ENCODE results near the gene CBLC. TPM values are rescaled to one million over a fixed set of nuclear protein-coding genes. Genes with fewer than 3 reads are reported as not detected.

CBLC gene, protein sequence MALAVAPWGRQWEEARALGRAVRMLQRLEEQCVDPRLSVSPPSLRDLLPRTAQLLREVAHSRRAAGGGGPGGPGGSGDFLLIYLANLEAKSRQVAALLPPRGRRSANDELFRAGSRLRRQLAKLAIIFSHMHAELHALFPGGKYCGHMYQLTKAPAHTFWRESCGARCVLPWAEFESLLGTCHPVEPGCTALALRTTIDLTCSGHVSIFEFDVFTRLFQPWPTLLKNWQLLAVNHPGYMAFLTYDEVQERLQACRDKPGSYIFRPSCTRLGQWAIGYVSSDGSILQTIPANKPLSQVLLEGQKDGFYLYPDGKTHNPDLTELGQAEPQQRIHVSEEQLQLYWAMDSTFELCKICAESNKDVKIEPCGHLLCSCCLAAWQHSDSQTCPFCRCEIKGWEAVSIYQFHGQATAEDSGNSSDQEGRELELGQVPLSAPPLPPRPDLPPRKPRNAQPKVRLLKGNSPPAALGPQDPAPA
- total RNA-seq (2012; rRNA removed) = not detected in 2 replicates
- polyA plus RNA-seq (2012; rRNA removed) = not detected in 2 replicates
- 0.02 TPM in 1 of 2 replicates, not detected in the other for polyA plus RNA-seq (2012; cell fraction: cytosol; rRNA removed)
- 0.12 TPM in 1 of 2 replicates, not detected in the other for polyA plus RNA-seq (2012; cell fraction: nucleus; rRNA removed; ENCODE audit: low replicate concordance)
- percentile 10 among the genes with signal in this experiment for Bru-seq, nascent RNA
- percentile 13 among the genes with signal in this experiment for BruChase-seq, experiment 1, labeled RNA remaining after a 6-hour chase
- percentile 11 among the genes with signal in this experiment for BruChase-seq, experiment 2, labeled RNA remaining after a 2-hour chase
- long read RNA-seq = 0 reads

DNA sequence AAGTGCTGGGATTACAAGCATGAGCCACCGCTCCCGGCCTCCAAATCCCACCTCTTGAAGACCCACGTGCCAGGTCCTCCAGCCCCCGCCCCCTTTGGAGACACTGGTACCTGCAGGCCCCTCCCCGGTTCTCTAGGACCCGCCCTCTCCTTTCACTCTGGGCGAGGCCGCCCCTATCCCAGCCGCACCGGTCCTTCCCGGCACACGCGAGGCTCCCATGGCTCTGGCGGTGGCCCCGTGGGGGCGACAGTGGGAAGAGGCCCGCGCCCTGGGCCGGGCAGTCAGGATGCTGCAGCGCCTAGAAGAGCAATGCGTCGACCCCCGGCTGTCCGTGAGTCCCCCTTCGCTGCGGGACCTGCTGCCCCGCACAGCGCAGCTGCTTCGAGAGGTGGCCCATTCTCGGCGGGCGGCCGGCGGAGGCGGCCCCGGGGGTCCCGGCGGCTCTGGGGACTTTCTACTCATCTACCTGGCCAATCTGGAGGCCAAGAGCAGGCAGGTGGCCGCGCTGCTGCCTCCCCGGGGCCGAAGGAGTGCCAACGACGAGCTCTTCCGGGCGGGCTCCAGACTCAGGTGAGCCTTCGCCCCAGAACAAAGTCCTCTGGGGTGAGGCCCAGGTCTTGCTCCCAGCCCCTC lies at the start of gene CBLC:
Gene CBLC, plus strand, starts transcription at position 176 of the 633 bp plus-strand sequence. Its CDS starts 42 bp downstream, at position 218.
- dilution Hi-C loops (cut with HindIII; ENCODE audit: low sequenced_read_pairs, unreplicated experiment) = no loop called here

More for the DNA sequence above, at the start of gene CBLC:
- Histone ChIP-seq H3K27me3 (ENCODE audit: control insufficient read depth, insufficient read depth, low read length) (no peaks in the 10 kb centered on the region), H2AK5ac (ENCODE audit: low read depth, low read length) (peak within 1 kb of the TSS; percentile 94), H2AK9ac (replicated peaks; ENCODE audit: low read depth, low read length, poor library complexity) (no peak within 1 kb of the TSS), H3K4me1 (ENCODE audit: control insufficient read depth, insufficient read depth, low read length) (peaks cover 12% of the 10 kb centered on the region), H3K9me1 (ENCODE audit: insufficient read depth, low read length) (peaks cover 15% of the 10 kb centered on the region), H3K79me1 (ENCODE audit: low read depth in 1 of 2, low read length in 2 of 2) (no peaks in the 10 kb centered on the region; a peak in 1 of 4 replicates), H3K9me3 (ENCODE audit: control insufficient read depth, insufficient read depth, low read length) (no peaks in the 10 kb centered on the region), H2BK15ac (ENCODE audit: low read depth, low read length) (peak within 1 kb of the TSS; percentile 92; the same call in 2 of the 3 replicates), H4K20me1 (ENCODE audit: insufficient read depth, low read length) (no peaks in the 10 kb centered on the region), H3K56ac (ENCODE audit: extremely low read depth, insufficient read depth, low read length) (no peak within 1 kb of the TSS), H3K4me2 (ENCODE audit: low read depth, low read length) (no peak within 1 kb of the TSS), H3K36me3 (ENCODE audit: control insufficient read depth, insufficient read depth, low read length) (no peaks in the 10 kb centered on the region), H4K5ac (ENCODE audit: low read depth, low read length) (no peak within 1 kb of the TSS), H2BK5ac (ENCODE audit: low read depth, low read length, poor library complexity, severe bottlenecking) (no peak within 1 kb of the TSS), H2BK20ac (ENCODE audit: low read depth, low read length) (peak within 1 kb of the TSS; percentile 75), H3K4ac (ENCODE audit: low read depth, low read length) (peak within 1 kb of the TSS; percentile 88), H4K8ac (ENCODE audit: low read depth in 2 of 2, low read length in 2 of 2) (no peak within 1 kb of the TSS), H3K27ac (ENCODE audit: insufficient read depth, low read length) (no peak within 1 kb of the TSS; the same call in 1 of the 2 replicates), H3K4me3 (ENCODE audit: insufficient read depth, low read depth, low read length) (no peak within 1 kb of the TSS), H3K14ac (replicated peaks; ENCODE audit: low read depth, low read length) (no peak within 1 kb of the TSS; the same call in 1 of the 2 replicates), H3K9ac (ENCODE audit: low read depth, low read length) (no peak within 1 kb of the TSS), H4K91ac (ENCODE audit: insufficient read depth, low read depth, low read length) (peak within 1 kb of the TSS; percentile 68), H2BK120ac (ENCODE audit: low read depth, low read length) (peak within 1 kb of the TSS; percentile 86), H3K18ac (ENCODE audit: low read depth, low read length) (no peak within 1 kb of the TSS), H2AFZ (replicated peaks; ENCODE audit: low read length, poor library complexity) (peak within 1 kb of the TSS; percentile 34), H3K23ac (ENCODE audit: low read depth, low read length) (no peak within 1 kb of the TSS)
- TF ChIP-seq FOS (IDR thresholded peaks at IDR 0.05; ENCODE audit: low read depth, low read length) (no peak), CEBPB (IDR thresholded peaks at IDR 0.05; ENCODE audit: low read depth, low read length) (no peak), NFE2L2 (IDR thresholded peaks at IDR 0.05; ENCODE audit: low read depth, low read length) (no peak), MAFK (IDR thresholded peaks at IDR 0.05; ENCODE audit: low read depth, low read length) (no peak), RAD21 (IDR thresholded peaks at IDR 0.05; ENCODE audit: low read length) (no peak), POLR2A (IDR thresholded peaks at IDR 0.05; ENCODE audit: low read depth, low read length) (no peak), BHLHE40 (IDR thresholded peaks at IDR 0.05; ENCODE audit: low read depth, low read length) (no peak), CHD1 (IDR thresholded peaks at IDR 0.05; ENCODE audit: low read depth, low read length) (no peak), RCOR1 (IDR thresholded peaks at IDR 0.05; ENCODE audit: insufficient replicate concordance, low read length) (no peak)
- TF ChIP-seq, protein P1, sequence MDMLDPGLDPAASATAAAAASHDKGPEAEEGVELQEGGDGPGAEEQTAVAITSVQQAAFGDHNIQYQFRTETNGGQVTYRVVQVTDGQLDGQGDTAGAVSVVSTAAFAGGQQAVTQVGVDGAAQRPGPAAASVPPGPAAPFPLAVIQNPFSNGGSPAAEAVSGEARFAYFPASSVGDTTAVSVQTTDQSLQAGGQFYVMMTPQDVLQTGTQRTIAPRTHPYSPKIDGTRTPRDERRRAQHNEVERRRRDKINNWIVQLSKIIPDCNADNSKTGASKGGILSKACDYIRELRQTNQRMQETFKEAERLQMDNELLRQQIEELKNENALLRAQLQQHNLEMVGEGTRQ (IDR thresholded peaks at IDR 0.05; ENCODE audit: low read depth, low read length) = no peak
- ChIA-PET CTCF (no interaction called here), POLR2A (ENCODE audit: unreplicated experiment) (no interaction called here)
- no TSS peak for BruUV-seq (replicated peaks)
- intact Hi-C loops (cut with micrococcal nuclease) = no loop called here
- ATAC-seq (ENCODE audit: low read depth) (no peak), DNase-seq (no peak)
- in situ Hi-C loops (cut with MboI; ENCODE audit: low sequenced_read_pairs) = loop anchor here (25.0 kb wide), 1 partner anchor 216 kb away; no protein-coding TSS in a partner anchor
- 42% methylated on average over 21 of the region's 47 CpGs; no CpG with 5 or more reads in 1 of the 2 experiments for WGBS, 2 experiments (ENCODE audit: extremely low coverage in 2 of 2, insufficient read length in 1 of 2)

Measured in IMR-90 (cell line).